Upper lobe of left lung (tissue), 4 donors: ENCODE results near the gene ZNF773.
"Not testable (repeated sequence)": the region's sequence is repeated elsewhere in the genome, so short reads cannot be mapped to it uniquely, and the experiment has no call there.

ENCODE experiments used
- EP300 ChIP-seq, 4 donors: sonication (generic); formaldehyde crosslinking; IDR thresholded peaks; one replicate each; pipeline ENCODE4 v1.5.1; 2017; ENCODE audit warnings: antibody characterized with exemption in 4 of 4, control low read depth in 2 of 4
- POLR2A ChIP-seq, 4 donors: fragments of 450-650 bp; IDR thresholded peaks; one replicate each; pipeline ENCODE4 v1.5.1; 2016 to 2017; ENCODE audit warnings: antibody characterized with exemption in 4 of 4, mild to moderate bottlenecking in 2 of 4
- POLR2AphosphoS5 ChIP-seq, 2 donors: sonication (generic); formaldehyde crosslinking; IDR thresholded peaks; one replicate each; pipeline ENCODE4 v1.5.1; 2017; ENCODE audit warnings: antibody characterized with exemption in 2 of 2
- TF ChIP-seq, protein P1 (sequence below), 6 experiments: fragments of 450-650 bp in 4 of 6; fragments of 200-600 bp in 2 of 6; sonication (generic) in 2 of 6; IDR thresholded peaks; one replicate each; pipeline ENCODE4 v1.5.1; 2016 to 2019; ENCODE audit warnings: antibody characterized with exemption in 6 of 6

DNA sequence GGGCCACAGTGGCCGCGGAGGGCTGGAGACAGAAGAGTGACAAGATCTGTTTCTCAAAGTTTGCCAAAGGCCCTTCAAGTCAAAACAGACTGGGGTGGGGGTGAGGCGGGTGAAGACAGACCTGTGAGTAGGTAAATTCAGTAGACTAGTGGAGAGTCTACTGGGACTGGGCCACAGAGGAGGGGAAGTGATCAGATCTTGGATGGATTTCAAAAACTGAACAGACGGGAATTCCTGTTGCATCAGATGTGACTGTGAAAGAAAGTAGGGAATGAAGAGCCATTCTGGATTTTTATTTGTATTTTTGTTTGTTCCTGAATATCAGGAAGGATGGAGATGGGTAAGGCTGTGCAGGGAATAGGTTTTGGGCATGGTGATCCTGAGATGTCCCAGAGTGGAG, 662 bp downstream of the ZNF773 start:
- TF ChIP-seq, protein P1, sequence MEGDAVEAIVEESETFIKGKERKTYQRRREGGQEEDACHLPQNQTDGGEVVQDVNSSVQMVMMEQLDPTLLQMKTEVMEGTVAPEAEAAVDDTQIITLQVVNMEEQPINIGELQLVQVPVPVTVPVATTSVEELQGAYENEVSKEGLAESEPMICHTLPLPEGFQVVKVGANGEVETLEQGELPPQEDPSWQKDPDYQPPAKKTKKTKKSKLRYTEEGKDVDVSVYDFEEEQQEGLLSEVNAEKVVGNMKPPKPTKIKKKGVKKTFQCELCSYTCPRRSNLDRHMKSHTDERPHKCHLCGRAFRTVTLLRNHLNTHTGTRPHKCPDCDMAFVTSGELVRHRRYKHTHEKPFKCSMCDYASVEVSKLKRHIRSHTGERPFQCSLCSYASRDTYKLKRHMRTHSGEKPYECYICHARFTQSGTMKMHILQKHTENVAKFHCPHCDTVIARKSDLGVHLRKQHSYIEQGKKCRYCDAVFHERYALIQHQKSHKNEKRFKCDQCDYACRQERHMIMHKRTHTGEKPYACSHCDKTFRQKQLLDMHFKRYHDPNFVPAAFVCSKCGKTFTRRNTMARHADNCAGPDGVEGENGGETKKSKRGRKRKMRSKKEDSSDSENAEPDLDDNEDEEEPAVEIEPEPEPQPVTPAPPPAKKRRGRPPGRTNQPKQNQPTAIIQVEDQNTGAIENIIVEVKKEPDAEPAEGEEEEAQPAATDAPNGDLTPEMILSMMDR (IDR thresholded peaks at IDR 0.05): not testable (repeated sequence)
- not testable (repeated sequence) for TF ChIP-seq EP300, POLR2AphosphoS5, POLR2A (IDR thresholded peaks at IDR 0.05)
